ENCODE results near the gene PIGC. TPM values are rescaled to one million over a fixed set of nuclear protein-coding genes. Genes with fewer than 3 reads are reported as not detected.

Gene PIGC
- total RNA-seq, 1 donor from 2014 or later: 21.3 TPM

- DNase-seq (ENCODE audit: low read depth): no peak
These were observed 12.7 kb downstream of the PIGC start for GRCh38 chr1:172431204-172431603.

DNA sequence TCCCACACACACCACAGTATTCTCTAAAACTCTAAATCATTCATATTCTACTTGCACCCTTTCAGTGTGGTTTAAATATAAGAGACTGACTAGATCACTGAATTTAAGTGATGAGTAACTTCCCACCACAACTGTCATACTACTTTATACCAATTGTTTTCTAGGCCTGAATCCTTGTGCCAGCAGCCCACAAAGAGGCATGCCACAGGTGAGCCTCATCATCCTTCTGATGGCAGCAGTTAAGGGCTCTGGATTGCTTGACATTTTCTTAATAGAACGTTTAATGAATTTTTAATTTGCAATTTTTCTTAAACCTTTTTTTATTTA is 13.8 kb downstream of the PIGC start:
- no peak for DNase-seq (ENCODE audit: low read depth)

GRCh38 chr1:172429331-172430127 is 14.3 kb downstream of the PIGC start:
- DNase-seq (ENCODE audit: low read depth): peak; percentile 76

- no peak for DNase-seq (ENCODE audit: low read depth)
These were observed 16.7 kb downstream of the PIGC start for GRCh38 chr1:172427191-172427590.

GRCh38 chr1:172425339-172425738 is 18.5 kb downstream of the PIGC start:
- DNase-seq (ENCODE audit: low read depth): peak; percentile 21

DNA sequence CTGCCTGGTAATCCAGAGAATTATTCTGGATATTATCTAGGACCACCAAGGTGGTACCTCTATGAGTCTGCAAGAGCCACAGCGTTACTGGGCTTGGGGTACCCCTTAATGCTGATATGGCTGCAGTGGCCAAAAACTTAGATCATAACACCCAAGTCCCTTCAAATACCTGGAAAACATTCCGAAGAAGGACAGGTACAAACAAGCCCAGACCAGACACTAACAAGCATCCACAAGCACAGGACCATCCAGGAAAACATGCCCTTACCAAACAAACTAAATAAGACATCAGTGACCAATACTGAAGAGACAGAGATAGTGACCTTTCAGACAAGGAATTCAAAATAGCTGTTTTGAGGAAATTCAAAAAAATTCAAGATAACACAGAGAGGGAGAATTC is 20.5 kb downstream of the PIGC start:
- no peak for DNase-seq (ENCODE audit: low read depth)

DNA sequence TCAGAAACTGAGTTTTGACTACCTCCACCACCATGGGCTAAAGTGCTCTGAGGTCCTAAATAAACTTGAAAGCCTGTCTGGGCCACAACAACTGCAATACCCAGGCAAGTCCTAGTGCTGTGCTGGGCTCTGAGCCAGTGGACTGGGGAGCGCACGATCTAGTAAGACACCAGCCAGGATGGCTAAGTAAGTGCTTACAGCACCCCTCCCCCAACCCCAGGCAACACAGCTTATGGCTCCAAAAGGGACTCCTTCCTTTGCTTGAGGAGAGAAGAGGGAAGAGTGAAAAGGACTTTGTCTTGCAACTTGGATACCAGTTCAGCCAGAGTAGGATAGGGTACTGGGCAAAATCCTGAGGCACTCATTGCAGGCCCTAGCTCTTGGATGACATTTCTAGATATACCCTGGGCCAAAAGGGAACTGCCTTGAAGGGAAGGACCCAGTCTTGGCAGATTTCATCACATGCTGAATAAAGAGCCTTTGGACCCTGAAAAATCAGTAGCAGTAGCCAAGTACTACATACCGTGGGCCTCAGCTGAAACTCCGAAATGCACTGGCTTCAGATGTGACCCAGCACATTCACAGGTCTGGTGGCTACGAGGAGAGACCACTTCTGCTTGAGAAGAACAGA is 21.8 kb downstream of the PIGC start:
- DNase-seq (ENCODE audit: low read depth): peak; percentile 27

DNA sequence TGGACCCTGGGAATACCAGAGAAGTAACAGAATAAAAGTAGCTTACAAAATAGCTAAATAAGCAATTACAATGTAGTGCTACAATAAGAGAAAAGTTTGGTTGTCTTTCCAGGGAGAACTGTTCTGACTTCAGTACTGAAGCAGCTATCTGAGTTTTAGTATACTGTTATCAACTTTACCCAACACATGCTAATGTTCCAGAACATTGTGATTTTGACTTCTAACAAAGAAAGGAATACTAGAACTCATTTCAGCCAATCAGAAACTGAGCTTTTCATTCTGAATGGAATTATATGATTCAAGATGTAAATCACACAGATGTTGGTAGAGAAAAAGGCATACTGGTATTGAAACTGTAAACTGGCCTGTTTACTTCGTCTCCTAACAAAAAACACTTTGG is 23.5 kb downstream of the PIGC start, which contains the start of gene C1orf105:
TSS of gene C1orf105 (plus strand) at position 301 of the 400 bp plus-strand sequence. CDS start 201 bp downstream, outside the sequence.
- DNase-seq (ENCODE audit: low read depth): no peak

- DNase-seq (ENCODE audit: low read depth): no peak
These were observed 26.3 kb downstream of the PIGC start for GRCh38 chr1:172417557-172417956.

- DNase-seq (ENCODE audit: low read depth): no peak
These were observed 27.3 kb downstream of the PIGC start for GRCh38 chr1:172416496-172417035.

DNA sequence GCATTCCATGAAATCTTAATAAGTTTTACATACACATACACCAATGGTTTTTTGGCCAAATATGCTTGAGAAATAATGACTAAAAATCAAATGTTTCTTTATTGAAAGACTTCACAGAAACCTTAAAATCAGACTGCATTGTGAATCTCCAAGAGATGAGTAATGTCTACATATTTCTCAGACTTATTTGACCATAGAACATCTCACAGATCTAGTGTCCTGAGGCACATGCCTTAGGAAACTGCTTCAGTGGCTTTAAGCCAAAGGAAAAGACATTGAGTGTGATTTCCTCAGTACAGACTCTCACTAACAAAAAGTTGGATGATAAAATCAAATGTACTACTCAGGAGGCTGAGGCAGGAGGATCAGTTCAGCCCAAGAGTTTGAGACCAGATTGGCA is 29.5 kb downstream of the PIGC start:
- no peak for DNase-seq (ENCODE audit: low read depth)

DNA sequence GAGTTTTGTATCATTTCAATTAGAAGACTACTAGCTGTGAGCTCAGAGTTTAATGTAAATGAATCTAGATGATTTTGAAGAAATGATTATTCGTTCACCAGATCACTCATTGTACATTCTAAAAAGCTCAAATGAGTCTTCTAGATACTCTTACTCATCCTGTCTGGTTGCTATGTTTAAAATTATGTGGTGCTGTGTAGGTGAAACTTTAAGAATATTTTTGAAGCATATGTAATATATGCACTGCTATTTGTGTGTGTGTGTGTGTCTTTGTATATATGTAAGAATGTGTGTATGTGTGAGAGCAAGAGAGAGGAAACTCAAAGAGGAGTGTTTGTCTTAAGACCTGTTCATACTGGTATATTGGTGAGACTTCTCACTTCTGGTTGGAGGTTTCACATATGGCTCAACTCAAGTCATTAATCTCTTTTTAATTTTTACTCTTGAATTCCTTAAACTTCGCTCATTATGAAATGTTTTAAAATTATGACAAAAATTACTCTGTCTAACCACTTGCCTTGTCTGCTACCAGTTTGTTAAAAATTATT is 32.0 kb downstream of the PIGC start:
- DNase-seq (ENCODE audit: low read depth): no peak

DNA sequence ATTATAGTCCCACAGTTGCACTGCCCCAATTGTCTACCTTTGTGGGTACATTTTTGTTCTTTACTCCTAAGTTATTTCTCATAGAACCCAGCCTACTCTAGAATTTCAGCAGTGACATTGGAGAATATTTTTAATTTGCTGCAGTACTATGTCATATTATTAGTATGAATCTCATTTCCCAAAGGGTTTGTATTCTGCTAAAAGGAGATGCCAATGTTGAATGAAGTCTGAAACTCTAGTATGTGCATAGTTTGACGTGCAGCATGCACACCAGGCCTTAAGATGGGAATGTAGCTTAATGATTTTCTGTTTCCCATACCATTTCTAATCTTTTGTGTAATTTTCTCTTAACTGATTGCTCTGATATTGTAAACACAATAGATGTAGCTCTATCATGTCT is 33.8 kb downstream of the PIGC start:
- DNase-seq (ENCODE audit: low read depth): no peak

DNA sequence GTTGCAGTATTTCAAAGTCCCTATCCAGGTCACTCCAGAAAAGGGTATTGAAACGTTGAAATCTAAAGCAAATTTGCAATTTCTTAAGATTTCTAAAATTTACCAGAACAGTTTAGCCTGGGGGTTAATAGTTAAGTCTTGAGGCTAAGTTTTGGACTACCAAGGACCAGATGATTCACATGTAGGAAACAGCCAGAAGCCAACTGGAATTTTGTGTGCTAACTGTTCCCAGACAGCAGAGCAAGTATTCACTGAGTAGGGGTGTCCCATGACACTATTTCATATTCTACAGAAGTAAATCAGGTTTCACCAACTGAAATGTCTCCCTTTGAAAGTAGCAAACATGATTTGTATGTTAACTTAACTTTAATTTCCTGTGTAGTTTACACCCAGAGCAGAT is 34.9 kb downstream of the PIGC start:
- peak; percentile 31 for DNase-seq (ENCODE audit: low read depth)

DNA sequence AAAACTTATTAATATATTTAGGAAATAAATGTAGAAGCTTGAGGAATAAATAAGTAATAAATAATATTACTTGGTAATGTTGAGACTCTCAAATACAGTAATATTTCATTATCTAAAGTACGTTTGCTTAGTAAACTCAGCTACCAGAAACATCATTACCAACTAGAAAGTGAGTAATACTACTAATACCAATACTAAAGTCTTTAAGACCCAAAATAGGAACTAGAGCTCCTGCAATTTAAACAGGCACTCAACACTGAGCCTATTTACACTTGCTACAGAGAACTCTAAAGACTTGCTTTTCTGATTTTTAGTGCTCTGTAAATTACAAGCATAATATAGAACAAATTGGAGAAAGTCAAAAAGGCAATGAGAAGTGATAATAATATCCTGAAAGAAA is 36.9 kb downstream of the PIGC start:
- no peak for DNase-seq (ENCODE audit: low read depth)

DNA sequence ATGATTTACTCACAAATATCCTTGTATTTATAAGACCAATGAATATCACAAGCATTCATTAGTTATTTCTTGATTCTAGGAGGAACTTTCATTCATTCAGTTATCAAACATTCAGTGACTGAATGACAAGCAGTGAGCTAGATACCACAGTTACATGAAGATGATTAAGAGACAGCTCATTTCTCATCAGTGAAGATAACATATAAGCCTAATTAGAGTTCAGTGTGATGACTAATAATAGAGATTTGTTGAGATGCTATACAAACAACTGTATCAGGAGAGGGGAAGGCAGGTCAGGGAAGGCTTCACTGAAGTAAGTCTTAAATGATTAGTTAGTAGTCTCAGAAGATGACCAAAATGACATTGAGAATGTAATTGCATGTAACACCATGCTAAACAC is 38.0 kb downstream of the PIGC start:
- no peak for DNase-seq (ENCODE audit: low read depth)

- no peak for DNase-seq (ENCODE audit: low read depth)
These were observed 39.7 kb downstream of the PIGC start for GRCh38 chr1:172404121-172404520.

DNA sequence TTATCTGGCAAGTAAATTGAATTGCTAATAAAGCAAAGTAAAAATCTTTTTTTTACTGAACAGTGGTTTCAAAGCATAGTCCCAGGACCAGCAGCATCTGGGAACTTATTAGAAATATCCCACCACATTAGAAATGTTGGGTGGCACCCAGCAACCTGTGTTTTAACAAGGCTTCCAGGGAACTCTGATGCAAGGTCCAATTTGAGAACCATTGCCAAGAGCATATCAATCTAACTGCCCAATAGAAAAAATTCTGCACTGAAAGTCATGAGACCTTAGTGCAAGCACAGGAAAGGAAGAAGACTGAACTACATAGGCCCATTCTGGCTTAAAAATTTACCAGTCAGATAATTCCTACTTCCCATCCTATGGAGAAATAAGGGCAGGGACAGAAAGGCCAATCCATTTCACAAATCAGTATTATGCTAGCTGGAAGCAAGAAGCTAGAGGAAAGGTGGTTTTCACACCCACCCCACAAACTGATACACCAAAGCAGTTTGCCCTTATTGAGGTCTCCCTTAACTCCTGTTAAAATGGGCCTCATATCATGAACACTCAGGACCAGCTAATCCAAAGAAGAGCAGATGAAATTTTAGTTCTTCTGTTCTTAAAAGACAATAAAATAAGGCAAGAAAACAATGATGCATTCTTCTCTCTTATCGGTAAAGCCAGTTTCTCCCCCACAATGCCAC is 40.8 kb downstream of the PIGC start:
- DNase-seq (ENCODE audit: low read depth): no peak

GRCh38 chr1:172401892-172402291 is 42.0 kb downstream of the PIGC start:
- DNase-seq (ENCODE audit: low read depth): no peak

DNA sequence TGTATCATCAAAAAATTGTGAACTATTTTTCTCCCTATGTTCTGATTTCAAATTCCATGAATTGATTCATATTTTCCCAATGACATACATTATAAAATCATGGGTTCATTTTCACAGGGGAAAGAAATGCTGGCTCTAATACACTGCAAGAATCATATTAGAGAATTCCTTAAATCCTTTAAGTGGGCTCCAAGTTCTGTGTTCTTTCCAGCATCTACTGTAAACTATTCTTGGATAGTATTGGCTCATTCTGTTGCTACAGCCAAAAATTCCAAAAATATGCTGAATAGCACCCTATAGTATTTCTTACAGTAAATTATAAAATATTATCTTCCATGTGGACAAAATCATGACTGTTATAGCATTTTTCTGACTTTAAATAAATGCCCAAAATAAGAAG is 42.4 kb downstream of the PIGC start:
- DNase-seq (ENCODE audit: low read depth): no peak

GRCh38 chr1:172400722-172401105 is 43.2 kb downstream of the PIGC start:
- no peak for DNase-seq (ENCODE audit: low read depth)
